Measurements from ENCODE around the gene VARS1.

Gene VARS1

DNA sequence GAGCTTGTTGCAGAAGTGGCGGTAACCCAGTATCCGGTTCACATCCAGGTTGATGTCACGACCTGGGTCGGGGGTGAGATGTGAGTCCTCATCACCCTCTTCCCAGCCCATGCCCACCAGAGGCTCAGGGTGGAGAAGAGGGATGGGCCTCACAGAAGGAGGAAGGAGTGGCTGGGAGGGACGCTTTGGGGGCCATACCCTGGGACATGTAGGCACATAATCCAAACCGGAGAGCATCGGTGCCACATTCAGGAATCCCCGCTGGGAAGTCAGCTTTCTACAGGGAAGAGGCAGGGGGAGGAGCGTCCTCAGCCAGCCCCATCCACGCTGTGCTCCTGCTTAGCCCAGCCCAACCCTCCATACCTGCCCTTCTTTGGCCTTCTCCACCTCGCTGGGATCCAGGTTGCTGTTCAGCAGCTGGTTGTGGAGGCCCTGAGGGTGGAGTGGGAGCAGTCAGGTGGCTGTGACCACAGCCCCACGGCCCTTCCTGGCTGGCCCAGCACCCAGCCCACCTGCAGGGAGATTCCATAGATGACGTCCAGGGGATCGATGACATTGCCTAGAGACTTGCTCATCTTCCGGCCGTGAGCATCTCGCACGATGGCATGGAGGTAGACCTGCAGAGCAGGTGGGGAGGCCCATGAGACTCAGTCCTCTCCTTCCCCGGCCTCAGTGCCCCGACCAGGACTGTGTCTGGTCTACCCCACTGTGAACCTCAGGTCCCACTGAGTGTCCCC is 14.9 kb downstream of the VARS1 start:
- FAIRE-seq = no peak
- DNase-seq (ENCODE audit: insufficient read length, low spot score) = no peak
- TF ChIP-seq TAF1 (IDR thresholded peaks at IDR 0.05; ENCODE audit: low read depth, low read length) = no peak
- TF ChIP-seq SPI1 (IDR thresholded peaks at IDR 0.05; ENCODE audit: low read depth, low read length) = no peak
- TF ChIP-seq POU2F2 (IDR thresholded peaks at IDR 0.05; ENCODE audit: low read depth, low read length) = no peak
- no peak for TF ChIP-seq POLR2A (IDR thresholded peaks at IDR 0.05; ENCODE audit: low read depth, low read length)
- no peak for TF ChIP-seq POLR2AphosphoS5 (IDR thresholded peaks at IDR 0.05; ENCODE audit: low read depth, low read length)
- no peak for TF ChIP-seq PAX5 (IDR thresholded peaks at IDR 0.05; ENCODE audit: insufficient read depth, low read length, severe bottlenecking)

DNA sequence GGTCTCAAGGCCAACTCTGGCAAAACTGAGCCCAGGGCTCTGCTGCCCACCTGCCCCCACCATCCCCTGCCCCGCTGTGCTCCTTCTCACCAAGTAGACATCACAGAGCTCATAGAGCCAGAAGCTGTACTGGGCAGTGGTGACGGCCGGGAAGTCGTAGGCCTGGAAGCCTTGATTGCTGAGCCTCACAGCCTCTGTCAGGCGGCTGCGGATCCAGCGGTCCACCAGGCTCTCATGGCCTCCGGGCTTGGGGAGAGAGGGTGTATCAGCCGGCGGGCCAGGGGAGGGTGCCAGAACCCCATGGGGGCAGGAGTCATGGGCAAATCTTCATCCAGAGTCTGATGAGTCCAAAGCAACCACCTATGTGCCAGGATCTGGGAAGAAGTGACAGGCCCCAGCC is 15.6 kb downstream of the VARS1 start:
- DNase-seq (ENCODE audit: insufficient read length, low spot score) (no peak), FAIRE-seq (no peak)
- no peak for TF ChIP-seq SPI1 (IDR thresholded peaks at IDR 0.05; ENCODE audit: low read depth, low read length)
- TF ChIP-seq POLR2AphosphoS5 (IDR thresholded peaks at IDR 0.05; ENCODE audit: low read depth, low read length) = no peak
- TF ChIP-seq POU2F2 (IDR thresholded peaks at IDR 0.05; ENCODE audit: low read depth, low read length) = no peak
- TF ChIP-seq TAF1 (IDR thresholded peaks at IDR 0.05; ENCODE audit: low read depth, low read length) = no peak
- no peak for TF ChIP-seq POLR2A (IDR thresholded peaks at IDR 0.05; ENCODE audit: low read depth, low read length)
- TF ChIP-seq PAX5 (IDR thresholded peaks at IDR 0.05; ENCODE audit: insufficient read depth, low read length, severe bottlenecking) = no peak

DNA sequence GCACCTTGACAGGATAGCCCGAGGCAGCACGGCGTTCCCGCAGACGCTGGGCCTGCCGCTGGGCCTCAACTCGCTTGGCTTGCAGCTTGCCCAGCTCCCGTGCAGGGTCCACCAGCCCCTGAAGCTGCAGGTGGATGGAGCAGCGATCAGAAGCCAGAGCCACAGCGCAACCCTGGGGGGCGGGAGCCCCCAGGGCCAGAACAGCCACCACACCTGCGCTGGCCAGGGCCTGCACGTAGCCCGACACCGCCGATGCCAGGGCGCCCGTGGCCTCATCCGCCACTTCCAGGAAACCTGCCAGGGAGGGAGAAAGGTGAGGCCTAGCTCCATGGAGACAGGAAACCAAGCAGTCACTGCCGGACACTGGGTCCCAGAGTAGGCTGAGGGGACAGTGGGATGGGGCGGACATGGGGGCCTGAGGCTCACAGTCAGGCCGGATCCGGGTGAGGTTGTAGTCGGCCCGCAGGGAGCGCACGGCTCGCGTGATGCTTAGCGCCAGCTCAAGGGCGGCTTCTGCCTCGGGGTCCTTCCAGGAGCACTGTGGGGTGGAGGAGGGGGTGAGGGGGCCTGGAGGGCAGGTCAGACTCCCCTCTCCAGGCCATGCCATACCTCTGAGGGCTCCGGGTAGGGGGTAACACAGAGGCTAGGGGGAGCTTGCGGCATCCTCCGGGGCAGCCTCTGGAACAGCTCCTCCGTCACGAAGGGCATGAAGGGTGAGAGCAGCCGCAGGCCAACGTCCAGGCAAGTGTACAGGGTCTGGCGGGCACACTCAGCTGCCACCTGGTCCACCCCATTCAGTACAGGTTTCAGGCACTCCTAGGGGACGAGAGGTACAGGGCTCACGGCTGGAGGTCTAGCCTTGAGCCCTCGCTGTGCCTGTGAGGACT is 16.3 kb downstream of the VARS1 start:
- DNase-seq (ENCODE audit: insufficient read length, low spot score) = no peak
- TF ChIP-seq SPI1 (IDR thresholded peaks at IDR 0.05; ENCODE audit: low read depth, low read length) (no peak), POLR2AphosphoS5 (IDR thresholded peaks at IDR 0.05; ENCODE audit: low read depth, low read length) (no peak), POLR2A (IDR thresholded peaks at IDR 0.05; ENCODE audit: low read depth, low read length) (no peak), PAX5 (IDR thresholded peaks at IDR 0.05; ENCODE audit: insufficient read depth, low read length, severe bottlenecking) (no peak), TAF1 (IDR thresholded peaks at IDR 0.05; ENCODE audit: low read depth, low read length) (no peak), POU2F2 (IDR thresholded peaks at IDR 0.05; ENCODE audit: low read depth, low read length) (no peak)
- FAIRE-seq = no peak

DNA sequence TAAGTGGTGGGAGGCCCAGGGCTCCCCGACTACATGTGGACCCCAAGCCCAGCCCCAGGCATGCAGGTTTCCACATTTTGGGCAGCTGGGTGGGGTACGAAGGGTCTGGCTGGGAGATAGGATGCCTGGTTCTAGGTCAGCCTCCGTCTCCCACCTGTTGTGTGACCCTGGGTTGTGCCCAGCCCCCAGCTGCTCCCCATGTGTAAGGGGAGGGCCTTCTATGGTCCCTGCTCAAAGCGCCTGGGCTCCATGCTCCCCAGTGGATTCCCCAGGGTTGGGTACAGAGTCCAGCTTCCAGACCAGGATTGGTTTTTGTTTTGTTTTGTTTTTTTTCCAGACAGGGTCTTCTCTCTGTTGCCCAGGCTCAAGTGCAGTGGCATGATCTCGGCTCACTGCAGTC is 17.4 kb downstream of the VARS1 start:
- no peak for DNase-seq (ENCODE audit: insufficient read length, low spot score)
- no peak for FAIRE-seq

DNA sequence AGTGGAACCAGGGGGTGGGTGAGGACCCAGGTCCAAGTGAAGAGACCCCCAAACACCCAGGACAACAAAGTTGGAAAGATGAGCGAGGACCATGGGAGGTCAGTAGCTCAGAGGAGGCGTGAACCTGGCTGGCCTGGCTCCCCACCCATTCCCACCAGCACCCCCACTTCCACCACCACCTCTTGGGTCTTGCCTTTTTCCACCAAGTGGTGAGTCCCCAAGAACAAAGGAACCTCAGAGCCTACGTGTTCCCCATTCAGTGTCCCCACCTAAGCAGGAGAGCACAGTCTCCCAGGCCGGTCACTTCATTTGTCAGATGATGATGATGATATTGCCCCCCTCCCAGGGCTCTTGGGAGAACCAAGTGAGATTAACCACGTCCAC is 17.9 kb downstream of the VARS1 start:
- no peak for FAIRE-seq
- DNase-seq (ENCODE audit: insufficient read length, low spot score) = no peak
- TF ChIP-seq PAX5 (IDR thresholded peaks at IDR 0.05; ENCODE audit: insufficient read depth, low read length, severe bottlenecking) (no peak), SPI1 (IDR thresholded peaks at IDR 0.05; ENCODE audit: low read depth, low read length) (no peak), POLR2A (IDR thresholded peaks at IDR 0.05; ENCODE audit: low read depth, low read length) (no peak), POLR2AphosphoS5 (IDR thresholded peaks at IDR 0.05; ENCODE audit: low read depth, low read length) (no peak), TAF1 (IDR thresholded peaks at IDR 0.05; ENCODE audit: low read depth, low read length) (no peak), POU2F2 (IDR thresholded peaks at IDR 0.05; ENCODE audit: low read depth, low read length) (no peak)

More for the DNA sequence above, 17.4 kb downstream of the VARS1 start:
- TF ChIP-seq PAX5 (IDR thresholded peaks at IDR 0.05; ENCODE audit: insufficient read depth, low read length, severe bottlenecking) (no peak), POLR2AphosphoS5 (IDR thresholded peaks at IDR 0.05; ENCODE audit: low read depth, low read length) (no peak), SPI1 (IDR thresholded peaks at IDR 0.05; ENCODE audit: low read depth, low read length) (no peak), POLR2A (IDR thresholded peaks at IDR 0.05; ENCODE audit: low read depth, low read length) (no peak), TAF1 (IDR thresholded peaks at IDR 0.05; ENCODE audit: low read depth, low read length) (no peak), POU2F2 (IDR thresholded peaks at IDR 0.05; ENCODE audit: low read depth, low read length) (no peak)

DNA sequence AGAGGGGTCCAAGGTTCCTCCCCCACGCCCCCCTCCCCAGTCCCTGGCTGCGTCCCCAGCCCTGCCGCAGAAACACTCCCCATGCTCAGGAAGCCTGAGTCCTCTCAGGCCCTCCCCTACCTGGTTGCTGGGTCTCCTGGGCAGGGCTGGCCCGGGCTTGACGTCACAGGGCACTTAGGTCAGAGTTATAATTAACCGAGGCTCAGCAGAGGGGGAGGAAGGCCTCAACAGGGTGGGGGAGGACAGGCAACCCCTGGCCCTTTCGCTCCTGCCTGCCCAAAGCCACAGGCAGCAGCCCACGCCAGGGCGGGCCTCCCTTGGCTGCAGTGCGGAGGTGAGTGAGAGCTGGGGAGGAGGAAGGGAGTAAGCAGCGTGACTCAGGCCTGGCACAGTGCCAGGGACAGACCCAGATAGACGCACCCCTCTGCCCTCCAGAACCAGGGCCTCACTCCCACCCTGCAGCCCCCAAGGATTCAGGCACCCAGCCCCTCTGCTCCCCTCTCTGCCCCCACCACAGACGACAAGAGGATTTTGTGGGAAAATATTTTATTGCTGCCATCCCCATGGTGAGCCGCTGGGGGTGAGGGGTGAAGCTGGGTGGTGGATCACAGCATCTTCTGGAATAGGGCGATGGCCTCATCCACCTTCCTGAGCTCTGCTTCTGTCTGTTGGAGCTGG is 18.4 kb downstream of the VARS1 start, which contains the start of gene VWA7:
TSS of gene VWA7 (minus strand) at position 340 of the 678 bp plus-strand sequence. CDS start 549 bp downstream, outside the sequence.
- peak; percentile 88 for DNase-seq (ENCODE audit: insufficient read length, low spot score)
- FAIRE-seq = peak; percentile 93
- TF ChIP-seq POLR2AphosphoS5 (IDR thresholded peaks at IDR 0.05; ENCODE audit: low read depth, low read length) (peak; percentile 62), PAX5 (IDR thresholded peaks at IDR 0.05; ENCODE audit: insufficient read depth, low read length, severe bottlenecking) (peak; percentile 20), POLR2A (IDR thresholded peaks at IDR 0.05; ENCODE audit: low read depth, low read length) (no peak), SPI1 (IDR thresholded peaks at IDR 0.05; ENCODE audit: low read depth, low read length) (0 out of 2 replicates have a peak, but pooled peaks have one; percentile 19), TAF1 (IDR thresholded peaks at IDR 0.05; ENCODE audit: low read depth, low read length) (no peak), POU2F2 (IDR thresholded peaks at IDR 0.05; ENCODE audit: low read depth, low read length) (peak; percentile 80)

DNA sequence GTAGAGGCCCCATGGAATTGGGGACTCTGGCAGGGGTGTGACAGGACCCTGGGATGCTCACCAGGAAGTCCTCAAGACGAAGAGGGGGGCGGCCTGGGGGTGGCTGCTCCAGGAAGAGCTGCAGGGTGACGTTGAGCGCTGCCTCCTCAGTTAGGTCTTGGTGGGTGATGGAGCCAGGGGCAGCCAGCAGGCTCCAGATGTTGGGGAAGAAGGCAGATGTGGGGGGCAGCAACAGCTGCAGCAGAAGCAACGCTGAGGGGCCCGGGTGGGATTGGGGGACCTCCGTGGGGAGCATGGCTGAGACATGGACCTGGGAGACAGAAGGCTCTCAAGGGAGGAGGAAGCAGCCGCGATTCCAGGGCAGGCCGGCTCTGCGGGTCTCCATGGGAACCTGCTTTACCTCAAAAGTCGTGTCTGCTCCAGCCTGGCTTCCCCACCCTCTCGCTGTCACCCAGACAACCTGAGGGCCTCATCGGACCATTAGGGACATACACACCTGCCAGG is 19.0 kb downstream of the VARS1 start:
- no peak for DNase-seq (ENCODE audit: insufficient read length, low spot score)

More for the DNA sequence above, 19.0 kb downstream of the VARS1 start:
- TF ChIP-seq PAX5 (IDR thresholded peaks at IDR 0.05; ENCODE audit: insufficient read depth, low read length, severe bottlenecking) (no peak), POLR2A (IDR thresholded peaks at IDR 0.05; ENCODE audit: low read depth, low read length) (no peak), POLR2AphosphoS5 (IDR thresholded peaks at IDR 0.05; ENCODE audit: low read depth, low read length) (no peak), TAF1 (IDR thresholded peaks at IDR 0.05; ENCODE audit: low read depth, low read length) (no peak), POU2F2 (IDR thresholded peaks at IDR 0.05; ENCODE audit: low read depth, low read length) (no peak), SPI1 (IDR thresholded peaks at IDR 0.05; ENCODE audit: low read depth, low read length) (no peak)
- no peak for FAIRE-seq

Measured in GM12891 (cell line).